ENCODE results near the gene SDK1. TPM values are rescaled to one million over a fixed set of nuclear protein-coding genes. Genes with fewer than 3 reads are reported as not detected.

The SDK1 gene
- total and polyA plus RNA-seq, 2 experiments from 2014 or later = 2.1 to 10.0 TPM

DNA sequence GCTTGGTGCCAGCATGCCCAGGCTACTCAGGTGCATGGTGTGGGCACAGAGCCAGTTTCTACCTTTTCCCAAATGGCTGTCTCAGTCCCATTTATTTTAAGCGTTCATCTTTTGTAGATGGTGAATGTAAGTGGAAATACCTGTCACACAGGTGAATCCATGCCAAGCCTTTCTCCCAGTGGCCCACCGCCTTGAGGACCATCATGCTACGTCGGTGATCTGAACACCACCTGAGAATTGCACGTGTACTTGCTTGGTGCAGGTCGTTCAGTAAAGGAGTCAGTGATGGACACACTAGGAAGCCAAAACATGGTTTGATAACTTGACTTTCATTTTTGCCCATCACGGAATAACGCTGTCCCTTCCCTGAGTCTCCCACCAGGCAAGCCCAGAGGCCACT, 714.3 kb downstream of the SDK1 start:
- H3K4me3 Mint-ChIP-seq = no peak overlapping the region; the same call in 2 of the 3 replicates
- H3K27me3 Mint-ChIP-seq (ENCODE audit: insufficient read depth, low read depth, poor library complexity) = peaks cover 8% of the 10 kb centered on the region
- H3K27ac ChIP-seq (ENCODE audit: low read depth) = no peak overlapping the region
- peaks cover 7% of the 10 kb centered on the region; the same call in 1 of the 2 replicates for H3F3A ChIP-seq (replicated peaks; ENCODE audit: low read depth)
- H3K27me3 ChIP-seq (ENCODE audit: insufficient read depth) = no peaks in the 10 kb centered on the region
- peaks cover 29% of the 10 kb centered on the region for H3K4me1 ChIP-seq (ENCODE audit: insufficient read depth)
- peaks cover 46% of the 10 kb centered on the region for H3K36me3 Mint-ChIP-seq (ENCODE audit: low read depth)
- no peaks in the 10 kb centered on the region for H3K79me2 ChIP-seq (replicated peaks; ENCODE audit: insufficient read depth)
- no peak overlapping the region for H2AFZ ChIP-seq
- TF ChIP-seq POLR2AphosphoS5 (IDR thresholded peaks at IDR 0.05; ENCODE audit: low read depth) = no peak
- no peak for TF ChIP-seq JUNB (IDR thresholded peaks at IDR 0.05; ENCODE audit: unreplicated experiment)
- no peak for TF ChIP-seq NANOG (IDR thresholded peaks at IDR 0.05; ENCODE audit: borderline replicate concordance)
- TF ChIP-seq CREB1 (CRISPR knock-in tag; IDR thresholded peaks at IDR 0.05; ENCODE audit: low read depth) = no peak
- TF ChIP-seq EZH2 (IDR thresholded peaks at IDR 0.05; ENCODE audit: low read depth, unreplicated experiment) = no peak
- TF ChIP-seq, protein P1, sequence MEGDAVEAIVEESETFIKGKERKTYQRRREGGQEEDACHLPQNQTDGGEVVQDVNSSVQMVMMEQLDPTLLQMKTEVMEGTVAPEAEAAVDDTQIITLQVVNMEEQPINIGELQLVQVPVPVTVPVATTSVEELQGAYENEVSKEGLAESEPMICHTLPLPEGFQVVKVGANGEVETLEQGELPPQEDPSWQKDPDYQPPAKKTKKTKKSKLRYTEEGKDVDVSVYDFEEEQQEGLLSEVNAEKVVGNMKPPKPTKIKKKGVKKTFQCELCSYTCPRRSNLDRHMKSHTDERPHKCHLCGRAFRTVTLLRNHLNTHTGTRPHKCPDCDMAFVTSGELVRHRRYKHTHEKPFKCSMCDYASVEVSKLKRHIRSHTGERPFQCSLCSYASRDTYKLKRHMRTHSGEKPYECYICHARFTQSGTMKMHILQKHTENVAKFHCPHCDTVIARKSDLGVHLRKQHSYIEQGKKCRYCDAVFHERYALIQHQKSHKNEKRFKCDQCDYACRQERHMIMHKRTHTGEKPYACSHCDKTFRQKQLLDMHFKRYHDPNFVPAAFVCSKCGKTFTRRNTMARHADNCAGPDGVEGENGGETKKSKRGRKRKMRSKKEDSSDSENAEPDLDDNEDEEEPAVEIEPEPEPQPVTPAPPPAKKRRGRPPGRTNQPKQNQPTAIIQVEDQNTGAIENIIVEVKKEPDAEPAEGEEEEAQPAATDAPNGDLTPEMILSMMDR (conservative IDR thresholded peaks at IDR 0.05; ENCODE audit: low read depth in 2 of 2) = no peak
- TF ChIP-seq, protein P2, sequence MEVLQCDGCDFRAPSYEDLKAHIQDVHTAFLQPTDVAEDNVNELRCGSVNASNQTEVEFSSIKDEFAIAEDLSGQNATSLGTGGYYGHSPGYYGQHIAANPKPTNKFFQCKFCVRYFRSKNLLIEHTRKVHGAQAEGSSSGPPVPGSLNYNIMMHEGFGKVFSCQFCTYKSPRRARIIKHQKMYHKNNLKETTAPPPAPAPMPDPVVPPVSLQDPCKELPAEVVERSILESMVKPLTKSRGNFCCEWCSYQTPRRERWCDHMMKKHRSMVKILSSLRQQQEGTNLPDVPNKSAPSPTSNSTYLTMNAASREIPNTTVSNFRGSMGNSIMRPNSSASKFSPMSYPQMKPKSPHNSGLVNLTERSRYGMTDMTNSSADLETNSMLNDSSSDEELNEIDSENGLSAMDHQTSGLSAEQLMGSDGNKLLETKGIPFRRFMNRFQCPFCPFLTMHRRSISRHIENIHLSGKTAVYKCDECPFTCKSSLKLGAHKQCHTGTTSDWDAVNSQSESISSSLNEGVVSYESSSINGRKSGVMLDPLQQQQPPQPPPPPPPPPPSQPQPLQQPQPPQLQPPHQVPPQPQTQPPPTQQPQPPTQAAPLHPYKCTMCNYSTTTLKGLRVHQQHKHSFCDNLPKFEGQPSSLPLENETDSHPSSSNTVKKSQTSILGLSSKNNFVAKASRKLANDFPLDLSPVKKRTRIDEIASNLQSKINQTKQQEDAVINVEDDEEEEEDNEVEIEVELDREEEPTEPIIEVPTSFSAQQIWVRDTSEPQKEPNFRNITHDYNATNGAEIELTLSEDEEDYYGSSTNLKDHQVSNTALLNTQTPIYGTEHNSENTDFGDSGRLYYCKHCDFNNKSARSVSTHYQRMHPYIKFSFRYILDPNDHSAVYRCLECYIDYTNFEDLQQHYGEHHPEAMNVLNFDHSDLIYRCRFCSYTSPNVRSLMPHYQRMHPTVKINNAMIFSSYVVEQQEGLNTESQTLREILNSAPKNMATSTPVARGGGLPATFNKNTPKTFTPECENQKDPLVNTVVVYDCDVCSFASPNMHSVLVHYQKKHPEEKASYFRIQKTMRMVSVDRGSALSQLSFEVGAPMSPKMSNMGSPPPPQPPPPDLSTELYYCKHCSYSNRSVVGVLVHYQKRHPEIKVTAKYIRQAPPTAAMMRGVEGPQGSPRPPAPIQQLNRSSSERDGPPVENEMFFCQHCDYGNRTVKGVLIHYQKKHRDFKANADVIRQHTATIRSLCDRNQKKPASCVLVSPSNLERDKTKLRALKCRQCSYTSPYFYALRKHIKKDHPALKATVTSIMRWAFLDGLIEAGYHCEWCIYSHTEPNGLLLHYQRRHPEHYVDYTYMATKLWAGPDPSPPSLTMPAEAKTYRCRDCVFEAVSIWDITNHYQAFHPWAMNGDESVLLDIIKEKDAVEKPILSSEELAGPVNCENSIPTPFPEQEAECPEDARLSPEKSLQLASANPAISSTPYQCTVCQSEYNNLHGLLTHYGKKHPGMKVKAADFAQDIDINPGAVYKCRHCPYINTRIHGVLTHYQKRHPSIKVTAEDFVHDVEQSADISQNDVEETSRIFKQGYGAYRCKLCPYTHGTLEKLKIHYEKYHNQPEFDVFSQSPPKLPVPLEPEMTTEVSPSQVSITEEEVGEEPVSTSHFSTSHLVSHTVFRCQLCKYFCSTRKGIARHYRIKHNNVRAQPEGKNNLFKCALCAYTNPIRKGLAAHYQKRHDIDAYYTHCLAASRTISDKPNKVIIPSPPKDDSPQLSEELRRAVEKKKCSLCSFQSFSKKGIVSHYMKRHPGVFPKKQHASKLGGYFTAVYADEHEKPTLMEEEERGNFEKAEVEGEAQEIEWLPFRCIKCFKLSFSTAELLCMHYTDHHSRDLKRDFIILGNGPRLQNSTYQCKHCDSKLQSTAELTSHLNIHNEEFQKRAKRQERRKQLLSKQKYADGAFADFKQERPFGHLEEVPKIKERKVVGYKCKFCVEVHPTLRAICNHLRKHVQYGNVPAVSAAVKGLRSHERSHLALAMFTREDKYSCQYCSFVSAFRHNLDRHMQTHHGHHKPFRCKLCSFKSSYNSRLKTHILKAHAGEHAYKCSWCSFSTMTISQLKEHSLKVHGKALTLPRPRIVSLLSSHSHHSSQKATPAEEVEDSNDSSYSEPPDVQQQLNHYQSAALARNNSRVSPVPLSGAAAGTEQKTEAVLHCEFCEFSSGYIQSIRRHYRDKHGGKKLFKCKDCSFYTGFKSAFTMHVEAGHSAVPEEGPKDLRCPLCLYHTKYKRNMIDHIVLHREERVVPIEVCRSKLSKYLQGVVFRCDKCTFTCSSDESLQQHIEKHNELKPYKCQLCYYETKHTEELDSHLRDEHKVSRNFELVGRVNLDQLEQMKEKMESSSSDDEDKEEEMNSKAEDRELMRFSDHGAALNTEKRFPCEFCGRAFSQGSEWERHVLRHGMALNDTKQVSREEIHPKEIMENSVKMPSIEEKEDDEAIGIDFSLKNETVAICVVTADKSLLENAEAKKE (CRISPR knock-in tag; IDR thresholded peaks at IDR 0.05) = no peak
- no peak for TF ChIP-seq EZH2phosphoT487 (IDR thresholded peaks at IDR 0.05; ENCODE audit: unreplicated experiment)
- TF ChIP-seq, protein P3, sequence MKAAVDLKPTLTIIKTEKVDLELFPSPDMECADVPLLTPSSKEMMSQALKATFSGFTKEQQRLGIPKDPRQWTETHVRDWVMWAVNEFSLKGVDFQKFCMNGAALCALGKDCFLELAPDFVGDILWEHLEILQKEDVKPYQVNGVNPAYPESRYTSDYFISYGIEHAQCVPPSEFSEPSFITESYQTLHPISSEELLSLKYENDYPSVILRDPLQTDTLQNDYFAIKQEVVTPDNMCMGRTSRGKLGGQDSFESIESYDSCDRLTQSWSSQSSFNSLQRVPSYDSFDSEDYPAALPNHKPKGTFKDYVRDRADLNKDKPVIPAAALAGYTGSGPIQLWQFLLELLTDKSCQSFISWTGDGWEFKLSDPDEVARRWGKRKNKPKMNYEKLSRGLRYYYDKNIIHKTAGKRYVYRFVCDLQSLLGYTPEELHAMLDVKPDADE (IDR thresholded peaks at IDR 0.05) = no peak
- no peak for TF ChIP-seq STAT1 (IDR thresholded peaks at IDR 0.05; ENCODE audit: unreplicated experiment)
- no peak for TF ChIP-seq ZNF114 (CRISPR knock-in tag; IDR thresholded peaks at IDR 0.05)
- TF ChIP-seq ZNF331 (CRISPR knock-in tag; IDR thresholded peaks at IDR 0.05; ENCODE audit: low read depth) = no peak
- TF ChIP-seq, protein P4, sequence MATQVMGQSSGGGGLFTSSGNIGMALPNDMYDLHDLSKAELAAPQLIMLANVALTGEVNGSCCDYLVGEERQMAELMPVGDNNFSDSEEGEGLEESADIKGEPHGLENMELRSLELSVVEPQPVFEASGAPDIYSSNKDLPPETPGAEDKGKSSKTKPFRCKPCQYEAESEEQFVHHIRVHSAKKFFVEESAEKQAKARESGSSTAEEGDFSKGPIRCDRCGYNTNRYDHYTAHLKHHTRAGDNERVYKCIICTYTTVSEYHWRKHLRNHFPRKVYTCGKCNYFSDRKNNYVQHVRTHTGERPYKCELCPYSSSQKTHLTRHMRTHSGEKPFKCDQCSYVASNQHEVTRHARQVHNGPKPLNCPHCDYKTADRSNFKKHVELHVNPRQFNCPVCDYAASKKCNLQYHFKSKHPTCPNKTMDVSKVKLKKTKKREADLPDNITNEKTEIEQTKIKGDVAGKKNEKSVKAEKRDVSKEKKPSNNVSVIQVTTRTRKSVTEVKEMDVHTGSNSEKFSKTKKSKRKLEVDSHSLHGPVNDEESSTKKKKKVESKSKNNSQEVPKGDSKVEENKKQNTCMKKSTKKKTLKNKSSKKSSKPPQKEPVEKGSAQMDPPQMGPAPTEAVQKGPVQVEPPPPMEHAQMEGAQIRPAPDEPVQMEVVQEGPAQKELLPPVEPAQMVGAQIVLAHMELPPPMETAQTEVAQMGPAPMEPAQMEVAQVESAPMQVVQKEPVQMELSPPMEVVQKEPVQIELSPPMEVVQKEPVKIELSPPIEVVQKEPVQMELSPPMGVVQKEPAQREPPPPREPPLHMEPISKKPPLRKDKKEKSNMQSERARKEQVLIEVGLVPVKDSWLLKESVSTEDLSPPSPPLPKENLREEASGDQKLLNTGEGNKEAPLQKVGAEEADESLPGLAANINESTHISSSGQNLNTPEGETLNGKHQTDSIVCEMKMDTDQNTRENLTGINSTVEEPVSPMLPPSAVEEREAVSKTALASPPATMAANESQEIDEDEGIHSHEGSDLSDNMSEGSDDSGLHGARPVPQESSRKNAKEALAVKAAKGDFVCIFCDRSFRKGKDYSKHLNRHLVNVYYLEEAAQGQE (IDR thresholded peaks at IDR 0.05; ENCODE audit: unreplicated experiment) = no peak
- H3K9me3 Mint-ChIP-seq = peaks cover 27% of the 10 kb centered on the region; the same call in 2 of the 3 replicates
- no peak overlapping the region for H3K4me3 ChIP-seq
- ATAC-seq = no peak
- H3K4me1 Mint-ChIP-seq = peaks cover 29% of the 10 kb centered on the region
- no peaks in the 10 kb centered on the region for H3K36me3 ChIP-seq (ENCODE audit: insufficient read depth)
- no peaks in the 10 kb centered on the region; the same call in 1 of the 2 replicates for H3K9me2 ChIP-seq (ENCODE audit: insufficient read depth)
- no peak overlapping the region for H3K4me2 ChIP-seq
- DNase-seq (ENCODE audit: low spot score) = no peak
- H4K20me1 ChIP-seq (replicated peaks; ENCODE audit: insufficient read depth) = no peaks in the 10 kb centered on the region
- H3K27ac Mint-ChIP-seq = no peak overlapping the region

All from GM23338 (cell line).